Vagina (tissue), 2 donors: Measurements from ENCODE around the gene LRRC27. TPM values are rescaled to one million over a fixed set of nuclear protein-coding genes. Genes with fewer than 3 reads are reported as not detected.

Experiments used
- DNase-seq, 2 donors: peaks; one replicate each; pipeline ENCODE4 v3.0.0-alpha.2; 2017; ENCODE audit errors: extremely low spot score in 2 of 2
- H3K27ac ChIP-seq: fragments of 200-600 bp; sonication (generic); one replicate; pipeline ENCODE4 v1.5.1; 2019
- H3K27me3 ChIP-seq: fragments of 200-600 bp; sonication (generic); one replicate; pipeline ENCODE4 v1.5.1; 2019
- H3K36me3 ChIP-seq, 2 donors: fragments of 200-600 bp; sonication (generic); one replicate each; pipeline ENCODE4 v1.5.1; 2017 to 2019
- H3K4me1 ChIP-seq: fragments of 200-600 bp; sonication (generic); one replicate; pipeline ENCODE4 v1.5.1; 2019
- H3K4me3 ChIP-seq, 2 donors: fragments of 200-600 bp; sonication (generic); 1 replicate in 1 of 2; 2 replicates in 1 of 2; pipeline ENCODE4 v1.5.1; 2016 to 2019
- H3K9me3 ChIP-seq: fragments of 200-600 bp; sonication (generic); one replicate; pipeline ENCODE4 v1.5.1; 2019
- CTCF ChIP-seq, 3 experiments: fragments of 450-650 bp in 2 of 3; fragments of 200-600 bp in 1 of 3; sonication (generic) in 1 of 3; IDR thresholded peaks; one replicate each; pipeline ENCODE4 v1.5.1; 2017 to 2019; ENCODE audit warnings: antibody characterized with exemption in 3 of 3, mild to moderate bottlenecking in 2 of 3, moderate library complexity in 2 of 3
- POLR2A ChIP-seq, 2 donors: fragments of 450-650 bp; IDR thresholded peaks; one replicate each; pipeline ENCODE4 v1.6.1; 2017; ENCODE audit warnings: antibody characterized with exemption in 2 of 2, mild to moderate bottlenecking in 2 of 2, moderate library complexity in 2 of 2
- POLR2AphosphoS5 ChIP-seq, 2 donors: sonication (generic); formaldehyde crosslinking; IDR thresholded peaks; one replicate each; pipeline ENCODE4 v1.9.0; 2017; ENCODE audit warnings: antibody characterized with exemption in 2 of 2, mild to moderate bottlenecking in 2 of 2, low read depth in 1 of 2; ENCODE audit not compliant: insufficient read depth in 1 of 2
- intact Hi-C: fragments of 100-400 bp; cut with DNase I; formaldehyde crosslinking; loops from one replicate; pipeline ENCODE4 v1.15.1; 2023
- total RNA-seq: library from RNA; depleted of rRNA; stranded (reverse); fragments of >200 nt; gene quantifications from one replicate; pipeline ENCODE4 v1.2.3, GENCODE V29; 2016

Gene LRRC27
- total RNA-seq, 1 donor from 2014 or later, result 4.9 TPM

- no peak for DNase-seq
- intact Hi-C loops, result loop anchor here (5.0 kb wide), 1 partner anchor 132 kb away; no protein-coding TSS in a partner anchor
- Histone ChIP-seq H3K27ac (no peak overlapping the region), H3K4me3 (no peak overlapping the region), H3K36me3 (peaks cover 0 to 6% of the 10 kb centered on the region in 2 donors), H3K4me1 (no peaks in the 10 kb centered on the region), H3K27me3 (no peaks in the 10 kb centered on the region), H3K9me3 (no peaks in the 10 kb centered on the region)
- no peak for TF ChIP-seq POLR2A (IDR thresholded peaks at IDR 0.05)
- no peak for TF ChIP-seq CTCF (IDR thresholded peaks at IDR 0.05)
- TF ChIP-seq POLR2AphosphoS5 (IDR thresholded peaks at IDR 0.05; ENCODE audit: insufficient read depth in 1 of 2, low read depth in 1 of 2), result no peak
Measured at GRCh38 chr10:132354356-132355094, 22.5 kb downstream of the LRRC27 start.

GRCh38 chr10:132355297-132355696, 23.3 kb downstream of the LRRC27 start:
- no peak for DNase-seq
- H3K27ac ChIP-seq, result no peak overlapping the region
- intact Hi-C loops, result no loop called here

GRCh38 chr10:132355754-132356153, 23.8 kb downstream of the LRRC27 start:
- no peak for DNase-seq
- Histone ChIP-seq H3K4me1 (no peaks in the 10 kb centered on the region), H3K4me3 (no peak overlapping the region), H3K9me3 (no peaks in the 10 kb centered on the region), H3K27ac (no peak overlapping the region), H3K27me3 (no peaks in the 10 kb centered on the region), H3K36me3 (peaks cover 0 to 6% of the 10 kb centered on the region in 2 donors)
- intact Hi-C loops, result no loop called here
- TF ChIP-seq POLR2A (IDR thresholded peaks at IDR 0.05), result no peak
- no peak for TF ChIP-seq CTCF (IDR thresholded peaks at IDR 0.05)
- TF ChIP-seq POLR2AphosphoS5 (IDR thresholded peaks at IDR 0.05; ENCODE audit: insufficient read depth in 1 of 2, low read depth in 1 of 2), result no peak

More at GRCh38 chr10:132355297-132355696, 23.3 kb downstream of the LRRC27 start:
- no peaks in the 10 kb centered on the region for H3K4me1 ChIP-seq
- TF ChIP-seq POLR2AphosphoS5 (IDR thresholded peaks at IDR 0.05; ENCODE audit: insufficient read depth in 1 of 2, low read depth in 1 of 2) (no peak), POLR2A (IDR thresholded peaks at IDR 0.05) (no peak), CTCF (IDR thresholded peaks at IDR 0.05) (no peak)
- H3K27me3 ChIP-seq, result no peaks in the 10 kb centered on the region
- no peak overlapping the region for H3K4me3 ChIP-seq
- peaks cover 0 to 6% of the 10 kb centered on the region in 2 donors for H3K36me3 ChIP-seq
- no peaks in the 10 kb centered on the region for H3K9me3 ChIP-seq

GRCh38 chr10:132356621-132357195, 24.7 kb downstream of the LRRC27 start:
- no peak overlapping the region for H3K27ac ChIP-seq
- no peaks in the 10 kb centered on the region for H3K4me1 ChIP-seq
- no peaks in the 10 kb centered on the region for H3K27me3 ChIP-seq
- DNase-seq, result no peak
- peaks cover 0 to under 1% of the 10 kb centered on the region in 2 donors for H3K36me3 ChIP-seq
- H3K4me3 ChIP-seq, result no peak overlapping the region
- intact Hi-C loops, result no loop called here
- TF ChIP-seq POLR2A (IDR thresholded peaks at IDR 0.05) (no peak), CTCF (IDR thresholded peaks at IDR 0.05) (no peak), POLR2AphosphoS5 (IDR thresholded peaks at IDR 0.05; ENCODE audit: insufficient read depth in 1 of 2, low read depth in 1 of 2) (no peak)
- no peaks in the 10 kb centered on the region for H3K9me3 ChIP-seq
